RPMI7951 (cell line): ENCODE results near the gene DYRK1A. TPM values are rescaled to one million over a fixed set of nuclear protein-coding genes. Genes with fewer than 3 reads are reported as not detected.

Experiments
- DNase-seq: peaks from one replicate; pipeline ENCODE4 v3.0.0-alpha.2; 2012; ENCODE audit warnings: low read depth
- total RNA-seq: library from RNA; depleted of rRNA; stranded (reverse); fragments of >200 nt; shearing (Covaris generic); gene quantifications from 2 replicates; pipeline ENCODE4 v1.2.3, GENCODE V29; 2014; rRNA removed

The DYRK1A gene
- total RNA-seq, 1 experiment from 2014 or later, result 30.2 TPM

DNA sequence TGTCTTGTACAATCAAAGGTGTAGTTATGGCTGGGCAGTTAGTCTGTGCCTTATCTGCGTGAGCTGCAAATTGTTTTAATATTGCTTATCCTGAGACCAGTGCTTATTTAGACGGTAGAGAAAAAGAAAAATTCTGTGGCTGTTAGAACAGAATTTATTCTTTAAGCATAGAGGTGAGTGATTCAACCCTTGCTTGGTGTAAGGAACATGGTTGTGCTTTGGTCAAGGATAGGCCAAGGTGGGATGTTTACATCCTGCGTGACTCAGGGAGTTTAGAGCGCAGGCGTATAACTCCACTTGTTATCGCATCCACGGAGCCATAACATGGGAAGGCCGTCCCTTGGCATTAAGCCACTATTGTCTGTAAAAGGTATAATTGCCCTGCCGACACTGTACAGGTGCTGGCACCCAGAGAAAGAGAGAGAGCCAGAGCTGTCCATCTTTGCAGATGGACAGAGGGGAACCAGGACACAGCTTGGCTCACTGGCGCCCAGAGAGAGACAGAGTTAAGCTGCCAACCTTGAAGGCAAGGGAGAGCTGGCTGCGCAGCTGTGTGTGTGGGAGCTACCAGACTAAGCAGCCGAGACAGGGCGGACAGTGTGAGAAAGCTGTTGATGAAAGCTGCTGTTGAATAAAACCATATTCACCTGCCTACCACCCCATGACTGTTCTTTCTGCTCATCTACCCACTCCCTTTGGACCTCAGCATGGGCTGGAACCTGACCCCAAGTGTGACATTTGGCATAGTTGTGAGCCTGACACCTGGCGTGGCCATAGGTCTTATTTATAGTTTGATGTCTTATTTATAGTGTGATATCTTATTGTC is 200.4 kb downstream of the DYRK1A start:
- no peak for DNase-seq

DNA sequence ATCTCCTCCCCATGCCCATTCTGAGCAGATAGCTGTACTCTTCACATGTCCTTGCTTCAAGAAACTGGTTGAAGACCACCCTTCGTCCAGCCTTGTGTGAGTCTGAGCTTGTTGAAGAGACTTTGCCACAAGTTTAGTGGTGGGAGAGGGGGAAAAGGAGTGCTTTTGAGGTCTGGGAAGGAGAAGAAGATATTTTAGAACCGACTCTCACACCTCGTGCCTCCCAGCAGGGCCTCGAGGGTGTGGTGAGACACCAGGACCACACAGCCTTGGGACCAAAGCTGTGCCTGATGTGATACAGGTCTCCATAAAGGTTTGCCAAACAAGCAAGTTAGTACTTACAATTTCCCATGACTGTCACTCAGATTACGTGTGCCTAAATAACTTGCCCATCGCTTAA is 201.8 kb downstream of the DYRK1A start:
- no peak for DNase-seq

GRCh38 chr21:37568916-37569315 is 202.3 kb downstream of the DYRK1A start:
- DNase-seq, result no peak

- DNase-seq, result no peak
Measured at GRCh38 chr21:37571442-37571841, 204.9 kb downstream of the DYRK1A start.

GRCh38 chr21:37574316-37574715 is 207.7 kb downstream of the DYRK1A start:
- DNase-seq, result no peak

DNA sequence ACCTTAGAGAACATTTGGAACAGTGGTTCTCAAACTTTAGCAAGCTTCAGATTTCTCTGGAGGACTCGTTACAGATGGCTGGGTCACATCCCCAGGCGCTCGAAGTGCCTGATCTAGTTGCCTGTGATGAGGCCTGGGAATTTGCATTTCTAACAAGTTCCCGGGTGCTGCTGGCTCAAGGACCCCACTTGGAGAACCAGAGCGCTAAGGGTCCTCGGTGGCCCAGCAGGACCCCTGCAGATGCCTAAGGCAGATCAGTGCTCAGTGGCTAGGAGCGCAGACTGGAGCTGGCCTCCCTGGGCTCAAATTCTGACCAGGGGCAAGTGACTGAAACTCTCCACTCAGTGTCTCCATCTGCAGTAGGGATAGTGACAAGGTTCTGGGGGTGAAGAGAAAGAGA is 208.2 kb downstream of the DYRK1A start:
- DNase-seq, result no peak

GRCh38 chr21:37575580-37575979 is 209.0 kb downstream of the DYRK1A start:
- no peak for DNase-seq

Other genes with a start within 250 kb of the DYRK1A start
- gene VPS26C, start 99.4 kb upstream of the DYRK1A start, total RNA-seq, result 52.5 and 52.6 TPM in 2 replicates